Measurements from ENCODE around the gene MRPS15.

The MRPS15 gene

GRCh38 chr1:36453051-36453450, 11.1 kb downstream of the MRPS15 start:
- no peak for TF ChIP-seq ZFX (IDR thresholded peaks at IDR 0.05)
- TF ChIP-seq CTCF (conservative IDR thresholded peaks at IDR 0.05), result no peak
- H3K27ac ChIP-seq, result no peak overlapping the region

- TF ChIP-seq ZFX (IDR thresholded peaks at IDR 0.05) (no peak), CTCF (conservative IDR thresholded peaks at IDR 0.05) (no peak)
- peak overlapping the region; percentile 76 for H3K27ac ChIP-seq
Measured at GRCh38 chr1:36450919-36451305, 13.3 kb downstream of the MRPS15 start.

- TF ChIP-seq CTCF (conservative IDR thresholded peaks at IDR 0.05) (no peak), ZFX (IDR thresholded peaks at IDR 0.05) (peak; percentile 98)
- H3K27ac ChIP-seq, result peak within 1 kb of the TSS; percentile 76
Measured at GRCh38 chr1:36450270-36450918, 13.8 kb downstream of the MRPS15 start, which contains the start of gene OSCP1. OSCP1 (minus strand) TSS chr1:36450451; CDS start chr1:36450369, 82 bp downstream.

GRCh38 chr1:36448530-36449056, 15.6 kb downstream of the MRPS15 start:
- H3K27ac ChIP-seq, result no peak overlapping the region
- TF ChIP-seq CTCF (conservative IDR thresholded peaks at IDR 0.05) (no peak), ZFX (IDR thresholded peaks at IDR 0.05) (no peak)

- H3K27ac ChIP-seq, result no peak overlapping the region
- TF ChIP-seq ZFX (IDR thresholded peaks at IDR 0.05), result no peak
- TF ChIP-seq CTCF (conservative IDR thresholded peaks at IDR 0.05), result no peak
Measured at GRCh38 chr1:36447450-36447849, 16.7 kb downstream of the MRPS15 start.

- no peak overlapping the region for H3K27ac ChIP-seq
- TF ChIP-seq ZFX (IDR thresholded peaks at IDR 0.05), result no peak
- TF ChIP-seq CTCF (conservative IDR thresholded peaks at IDR 0.05), result no peak
Measured at GRCh38 chr1:36446746-36447145, 17.4 kb downstream of the MRPS15 start.

GRCh38 chr1:36446271-36446670, 17.9 kb downstream of the MRPS15 start:
- no peak overlapping the region for H3K27ac ChIP-seq
- TF ChIP-seq ZFX (IDR thresholded peaks at IDR 0.05), result no peak
- TF ChIP-seq CTCF (conservative IDR thresholded peaks at IDR 0.05), result no peak
